Tongue (tissue), 2 donors: ENCODE data around the gene ABCD2. TPM values are rescaled to one million over a fixed set of nuclear protein-coding genes. Genes with fewer than 3 reads are reported as not detected.
"Not testable (repeated sequence)": the region's sequence is repeated elsewhere in the genome, so short reads cannot be mapped to it uniquely, and the experiment has no call there.

ENCODE experiments used
- DNase-seq: peaks from one replicate; pipeline ENCODE4 v3.0.0-alpha.2; 2015
- total RNA-seq: library from RNA; depleted of rRNA; stranded (reverse); fragments of >200 nt; gene quantifications from one replicate; pipeline ENCODE4 v1.2.3, GENCODE V29; 2014

The ABCD2 gene
- total RNA-seq, 1 donor from 2014 or later = 0.21 TPM

DNA sequence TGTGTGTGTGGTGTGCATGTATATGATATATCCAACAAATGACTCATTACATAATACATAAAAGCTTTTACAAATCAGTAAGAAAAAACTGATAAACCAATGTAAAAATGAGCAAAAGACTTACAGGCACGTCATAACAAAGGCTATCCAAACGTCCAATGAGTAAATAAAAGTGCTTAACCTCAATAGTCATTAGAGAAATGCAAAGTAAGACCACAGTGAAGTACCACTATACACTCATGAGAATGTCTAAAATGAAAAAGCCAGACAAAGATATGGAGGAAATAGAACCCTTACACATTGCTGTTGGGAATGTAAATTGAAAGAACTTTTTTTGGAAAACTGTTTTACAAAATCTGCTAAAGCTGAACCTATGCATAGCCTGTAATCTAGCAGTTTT is 7.8 kb downstream of the ABCD2 start:
- DNase-seq = no peak

DNA sequence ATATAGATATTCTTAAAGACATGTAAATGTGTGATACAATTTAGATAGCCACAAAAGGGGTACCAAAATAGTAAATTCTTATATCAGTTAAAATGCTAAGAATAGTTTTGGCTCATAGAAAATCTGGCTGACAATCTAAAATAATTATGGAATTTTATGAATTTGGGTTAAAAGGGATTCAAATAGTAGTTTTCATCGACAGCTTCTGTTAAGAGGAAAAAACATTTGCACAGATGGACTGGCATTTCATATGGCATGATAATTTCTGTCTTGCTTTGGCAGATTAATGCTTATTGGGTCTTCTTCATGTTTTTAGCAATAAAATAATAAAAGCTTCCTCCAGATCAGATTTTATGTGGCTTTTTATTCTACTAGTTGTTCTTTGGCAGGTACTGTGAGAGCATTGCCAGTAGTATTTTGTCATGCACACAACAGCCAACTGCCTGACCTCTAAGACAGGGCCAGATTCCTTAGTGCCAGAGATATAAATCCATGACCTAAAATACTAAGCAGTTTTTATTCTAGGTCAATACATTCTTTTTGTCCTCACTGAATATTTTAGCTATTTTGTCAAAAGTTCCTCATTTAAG is 9.1 kb downstream of the ABCD2 start:
- DNase-seq = no peak

DNA sequence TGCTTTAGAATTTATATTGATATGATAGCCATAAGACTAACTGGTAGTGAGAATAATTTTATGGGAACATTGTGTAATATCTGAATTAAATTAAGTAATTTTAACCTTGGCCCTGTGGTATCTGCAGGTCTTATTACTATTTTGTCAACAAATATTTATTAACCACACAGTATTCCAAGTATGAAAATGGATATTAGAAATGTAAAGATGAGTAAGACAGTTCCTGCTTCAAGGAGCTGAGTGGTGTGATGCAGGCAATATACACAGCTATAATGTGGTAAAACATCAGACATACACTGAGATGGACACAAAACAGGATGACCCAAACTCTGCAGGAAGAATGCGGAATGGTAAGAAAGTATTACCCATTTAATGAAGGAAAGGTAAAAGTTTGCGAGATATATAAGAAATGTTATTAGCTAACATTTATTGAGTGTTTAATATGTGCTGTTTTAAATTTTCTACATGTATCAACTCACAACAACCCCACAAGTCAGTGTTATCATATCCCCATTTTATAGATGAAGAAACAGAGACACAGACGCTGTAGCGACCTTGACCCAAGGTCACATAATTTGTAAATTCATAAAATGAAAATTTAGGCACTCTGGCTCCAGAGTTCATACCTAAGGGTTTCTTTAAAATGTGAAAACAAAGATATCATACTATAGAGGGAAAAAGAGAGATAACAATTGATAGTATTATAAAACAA is 12.7 kb downstream of the ABCD2 start:
- no peak for DNase-seq

DNA sequence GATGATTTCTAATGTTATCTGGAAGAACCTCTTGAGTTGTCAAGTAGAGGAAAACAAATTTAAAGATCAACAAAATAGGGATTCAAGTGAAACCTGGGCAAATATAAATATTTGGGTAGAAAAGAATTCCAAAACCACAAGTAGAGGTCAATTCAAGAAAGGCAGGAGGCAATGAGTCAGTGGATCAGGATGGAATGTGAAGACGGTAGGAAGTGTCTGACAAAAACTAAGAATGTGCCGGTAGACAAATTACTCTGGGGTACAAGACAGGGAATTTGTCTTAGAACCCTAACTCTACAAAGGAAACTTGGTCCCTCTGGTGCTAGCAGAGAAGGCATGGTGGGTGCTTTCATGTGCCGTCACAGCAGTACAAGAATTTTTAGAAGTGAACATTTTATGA is 13.6 kb downstream of the ABCD2 start:
- no peak for DNase-seq

DNA sequence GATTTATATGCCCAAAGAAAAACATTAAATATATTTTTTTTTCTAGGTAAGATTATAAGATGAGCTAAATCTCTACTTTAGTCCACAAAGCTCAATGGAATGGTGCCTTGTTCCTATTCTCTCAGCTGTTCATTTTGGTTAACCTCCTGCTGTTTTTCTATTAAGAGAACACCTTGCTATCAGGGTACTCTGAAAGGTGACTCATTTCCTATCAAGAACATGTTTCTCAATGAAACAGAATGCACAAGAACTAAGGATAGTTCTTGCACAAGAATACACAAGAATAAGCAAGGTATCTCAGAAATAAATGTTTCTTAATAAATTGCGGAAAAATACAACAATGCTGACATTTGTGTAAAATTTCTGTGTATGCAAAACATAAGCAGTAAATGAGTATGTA is 14.1 kb downstream of the ABCD2 start:
- DNase-seq = no peak

DNA sequence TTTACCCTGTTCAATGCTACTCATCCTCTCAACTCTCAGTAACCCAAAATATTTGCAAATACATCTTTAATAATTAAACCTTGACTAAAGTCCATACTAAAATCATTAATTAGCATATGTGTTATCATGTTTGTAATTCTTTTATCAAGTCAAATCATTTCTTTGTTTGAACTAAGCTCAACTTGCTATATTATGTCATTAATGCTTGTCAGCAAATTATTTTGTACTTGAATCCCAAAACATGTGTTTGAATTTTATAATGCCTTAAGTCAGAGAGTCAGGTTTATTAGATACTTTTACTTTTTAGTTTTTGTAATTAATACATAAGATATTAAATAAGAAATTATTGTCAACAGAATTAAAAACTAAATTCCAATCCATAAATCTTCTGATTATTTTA is 16.5 kb downstream of the ABCD2 start:
- no peak for DNase-seq

DNA sequence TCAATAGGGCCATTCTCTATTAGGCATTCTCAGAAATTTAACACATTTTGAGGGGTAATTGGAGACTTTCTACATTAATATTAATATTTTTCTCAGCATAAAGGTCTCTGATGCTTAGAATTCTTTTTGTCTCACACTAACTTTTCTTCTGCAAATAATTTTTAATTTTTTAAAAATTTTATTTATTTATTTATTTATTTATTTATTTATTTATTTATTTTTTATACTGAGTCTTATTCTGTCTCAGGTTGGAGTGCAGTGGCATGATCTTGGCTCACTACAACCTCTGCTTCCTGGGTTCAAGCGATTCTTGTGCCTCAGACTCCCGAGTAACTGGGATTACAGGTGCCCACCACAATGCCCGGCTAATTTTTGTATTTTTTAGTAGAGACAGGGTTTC is 17.7 kb downstream of the ABCD2 start:
- not testable (repeated sequence) for DNase-seq

DNA sequence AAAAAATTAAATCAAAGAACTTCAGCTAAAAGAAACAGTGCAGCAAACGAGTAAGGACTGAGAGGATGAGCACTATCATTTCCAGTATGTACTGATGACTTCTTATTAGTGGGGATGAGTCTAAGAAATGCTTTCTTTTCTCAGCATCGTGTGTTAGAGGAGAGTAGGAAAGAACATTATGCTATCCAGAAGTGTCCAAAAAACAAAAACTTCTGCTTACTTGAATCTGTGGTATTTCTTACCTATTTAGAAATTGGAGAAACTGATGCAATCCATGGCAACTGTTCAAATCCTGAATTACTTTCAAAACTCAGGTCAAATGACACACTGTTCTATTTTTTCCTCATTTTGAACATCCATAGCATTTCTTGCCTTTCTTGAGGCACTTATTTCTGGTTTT is 23.7 kb downstream of the ABCD2 start:
- DNase-seq = no peak

DNA sequence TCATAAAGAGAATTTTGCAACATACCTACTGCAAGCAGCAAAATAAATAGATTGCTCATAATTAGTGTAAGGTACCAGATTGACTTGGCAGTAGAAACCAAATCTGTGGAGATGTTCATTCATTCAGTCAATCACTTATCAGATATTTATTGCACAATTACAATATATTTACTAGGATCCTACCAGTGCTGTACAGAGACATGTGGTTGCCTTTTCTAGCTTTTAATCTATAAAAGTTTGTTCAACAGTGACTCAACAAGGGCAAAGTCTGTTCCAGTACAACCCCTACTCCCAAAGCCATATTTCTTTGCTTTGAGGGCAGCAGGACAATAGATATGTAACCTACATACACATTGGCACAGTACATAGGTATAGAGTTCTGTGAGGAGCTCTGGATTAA is 27.3 kb downstream of the ABCD2 start:
- no peak for DNase-seq

DNA sequence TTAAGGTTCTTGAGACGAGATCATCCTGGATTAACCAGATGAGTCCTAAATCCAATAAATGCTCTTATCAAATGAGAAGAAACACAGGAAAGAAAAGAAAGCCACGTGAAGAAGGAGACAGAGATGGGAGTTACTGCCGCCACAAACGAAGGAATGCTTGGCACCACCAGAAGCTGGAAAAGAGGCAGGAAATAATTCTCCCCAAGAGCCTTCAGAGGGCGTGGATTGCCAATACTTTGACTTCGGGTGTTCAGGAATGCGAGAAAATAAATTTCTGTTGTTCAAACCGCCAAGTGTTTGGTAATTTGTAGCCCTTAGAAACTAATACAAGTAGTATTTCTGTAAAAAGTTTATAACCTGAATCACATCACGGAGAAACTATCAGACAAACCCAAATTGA is 31.3 kb downstream of the ABCD2 start:
- no peak for DNase-seq

DNA sequence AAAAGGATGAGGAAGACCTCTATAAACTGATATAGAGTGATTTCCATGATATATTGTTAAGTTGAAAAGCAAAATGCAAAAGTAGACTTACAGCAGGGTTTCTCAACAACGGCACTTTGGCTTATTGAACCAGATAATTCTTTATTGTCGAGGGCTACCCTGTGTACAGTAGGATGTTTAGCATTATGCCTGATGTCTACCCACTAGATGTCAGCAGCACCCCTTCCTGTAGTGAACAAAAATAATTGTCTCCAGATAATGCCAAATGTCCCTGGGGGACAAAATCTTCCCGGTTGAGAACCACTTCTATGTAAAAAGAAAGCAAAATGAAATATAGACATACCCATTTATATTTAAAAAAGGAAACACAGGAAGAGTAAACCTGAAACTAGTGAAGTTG is 32.4 kb downstream of the ABCD2 start:
- DNase-seq = no peak

DNA sequence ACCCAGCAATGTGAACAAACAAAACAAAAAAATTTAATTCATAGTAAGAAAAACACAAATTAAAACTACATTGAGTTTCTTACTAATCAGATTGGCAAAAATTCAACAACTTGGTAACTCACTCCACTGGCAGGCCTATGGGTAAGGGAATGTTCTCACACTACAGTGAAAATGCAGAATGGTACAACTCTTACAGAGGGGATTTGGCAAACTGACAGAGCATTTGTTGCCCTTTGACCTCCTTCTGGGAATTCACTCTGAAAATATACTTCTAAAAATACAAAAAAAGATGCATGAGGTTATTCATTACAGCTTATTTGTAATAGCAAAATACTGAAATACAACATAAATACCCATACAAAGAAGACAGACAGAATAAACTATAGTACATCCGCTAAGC is 32.8 kb downstream of the ABCD2 start:
- DNase-seq = peak; percentile 6

DNA sequence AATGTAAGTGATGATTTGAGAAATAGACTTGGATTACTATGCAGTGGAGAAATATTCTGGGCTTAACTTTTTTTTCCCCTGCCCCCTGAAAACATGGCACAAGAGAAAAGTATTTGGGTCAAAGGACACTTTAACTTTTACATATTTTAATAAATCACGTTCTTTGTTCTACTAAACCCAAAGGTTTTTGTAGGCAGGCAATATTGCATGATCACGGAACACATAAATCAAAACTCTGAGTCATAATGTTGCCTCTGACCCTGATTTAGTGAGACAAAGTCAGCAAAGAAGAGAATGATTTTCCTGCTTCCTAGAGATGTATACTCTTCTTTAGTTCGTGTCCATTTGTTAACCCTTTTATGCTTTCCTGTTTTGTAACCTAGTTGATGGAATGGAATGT is 38.0 kb downstream of the ABCD2 start:
- no peak for DNase-seq

DNA sequence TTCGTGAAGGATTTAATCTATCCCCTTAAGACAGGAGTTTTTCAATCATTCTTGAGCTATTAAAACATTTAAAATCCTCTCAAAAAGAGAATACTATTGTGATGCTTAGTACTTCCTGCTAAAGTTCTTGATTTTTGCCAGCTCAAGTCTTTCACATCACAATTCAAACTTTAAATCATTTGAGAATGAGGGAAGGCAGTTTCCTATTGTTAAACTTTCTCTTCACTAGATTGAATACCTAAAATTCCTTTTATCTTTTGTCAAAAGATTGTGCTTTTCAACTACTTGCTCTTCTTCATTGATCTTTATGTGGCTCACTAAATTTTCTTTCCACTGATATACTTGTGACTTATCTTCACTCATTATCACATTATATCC is 44.1 kb downstream of the ABCD2 start:
- DNase-seq = no peak

DNA sequence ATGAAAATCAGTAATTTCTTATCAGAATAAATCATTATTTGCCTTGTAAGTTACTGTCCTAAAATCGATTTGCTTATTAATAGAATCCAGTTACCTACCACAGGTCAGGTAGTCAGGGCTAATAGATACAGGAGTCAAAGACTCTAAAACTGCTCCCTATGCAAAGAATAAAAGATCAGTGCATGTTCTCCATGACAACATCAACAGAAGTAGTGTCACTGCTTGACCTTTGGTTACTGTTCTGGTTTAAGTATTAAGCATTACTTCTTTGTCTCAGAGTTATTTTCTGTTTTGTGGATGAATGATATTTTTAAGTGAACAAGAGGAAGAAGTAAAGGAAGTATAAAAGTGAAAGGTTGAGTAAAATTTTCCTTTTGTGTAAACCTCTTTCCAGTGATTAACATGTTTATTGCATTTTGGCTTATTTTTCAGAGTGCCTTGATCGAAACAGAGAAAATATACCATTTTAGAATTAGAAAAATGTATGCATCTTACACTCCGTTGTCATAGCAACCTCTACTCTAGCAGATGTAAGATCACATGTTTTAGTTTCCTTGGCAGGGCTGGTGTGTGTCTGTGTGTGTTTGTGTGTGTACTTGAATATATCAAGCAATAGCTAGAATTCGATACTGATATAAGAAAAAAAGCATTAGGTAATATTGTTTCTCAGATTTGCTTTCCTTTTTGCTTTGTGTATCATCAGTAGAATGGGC is 44.7 kb downstream of the ABCD2 start:
- peak; percentile 25 for DNase-seq

DNA sequence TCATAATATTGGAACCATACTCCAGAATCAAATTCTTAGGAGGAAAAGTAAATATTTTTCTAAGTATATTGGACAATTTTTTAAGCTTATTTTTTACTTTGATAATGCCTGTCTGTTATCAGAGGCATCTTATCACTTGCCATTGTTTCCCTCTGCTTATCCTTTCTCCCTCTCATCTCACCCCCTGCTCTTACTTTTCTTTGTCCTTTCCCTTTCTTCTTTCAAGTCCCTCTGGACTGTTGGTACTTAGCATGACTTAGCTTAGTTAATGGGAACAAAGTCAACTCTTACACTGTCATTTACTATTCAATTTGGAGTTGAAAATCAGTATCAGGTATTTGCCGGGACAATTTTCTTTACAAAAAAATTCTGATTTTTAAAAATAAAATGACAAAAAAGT is 45.2 kb downstream of the ABCD2 start:
- no peak for DNase-seq

DNA sequence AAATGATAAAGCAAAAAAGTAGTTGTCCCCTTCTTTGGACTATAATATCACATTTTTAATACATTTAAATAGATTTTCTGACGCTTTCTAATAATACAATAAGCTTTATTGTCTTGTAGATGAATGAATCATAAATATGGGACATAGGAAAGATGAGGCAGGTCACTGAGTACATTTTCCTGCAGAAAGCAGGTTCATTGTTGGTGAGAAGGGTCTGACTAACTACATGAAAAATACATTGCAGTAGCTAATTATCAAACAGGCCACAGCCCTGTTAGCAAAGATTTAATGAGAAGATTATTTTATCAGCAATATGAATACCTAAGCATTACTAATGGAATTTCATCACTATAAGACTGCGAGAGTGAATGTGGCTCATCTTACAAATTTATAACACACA is 45.6 kb downstream of the ABCD2 start:
- no peak for DNase-seq

DNA sequence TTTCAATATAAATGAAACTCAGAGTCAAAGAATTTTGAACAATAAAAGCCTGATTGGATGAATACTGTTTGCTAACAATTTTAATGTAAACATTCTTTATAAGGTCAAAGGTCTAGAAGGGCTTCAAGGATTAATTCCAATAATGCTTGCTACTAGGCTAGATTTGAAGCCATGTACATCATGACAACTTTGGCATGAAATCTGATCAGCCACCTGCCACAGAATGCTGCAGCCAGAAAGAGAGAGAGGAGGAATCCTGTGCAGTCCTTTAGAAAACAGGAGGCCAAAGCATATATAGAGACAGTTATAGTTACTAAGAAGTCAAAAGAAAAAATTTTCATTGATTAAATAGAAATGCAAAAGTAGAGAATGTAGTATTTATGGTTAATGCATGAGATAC is 47.1 kb downstream of the ABCD2 start:
- DNase-seq = peak; percentile 20

DNA sequence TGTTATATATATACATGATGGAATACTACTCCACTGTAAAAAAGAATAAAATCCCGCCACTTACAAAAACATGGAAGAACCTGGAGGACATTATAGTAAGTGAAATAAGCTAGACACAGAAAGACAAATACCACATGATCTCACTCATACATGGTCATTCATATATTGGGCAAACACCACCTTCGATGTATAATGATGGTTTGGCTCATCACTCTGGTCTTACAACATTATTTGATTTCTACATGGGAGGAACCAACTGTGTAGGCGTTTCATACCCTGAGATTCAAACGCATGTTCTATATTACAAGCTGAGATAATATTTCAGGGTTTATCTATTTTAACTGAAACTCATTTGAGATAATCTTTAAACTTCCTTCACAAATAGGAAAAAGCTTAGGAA is 48.3 kb downstream of the ABCD2 start:
- DNase-seq = no peak

DNA sequence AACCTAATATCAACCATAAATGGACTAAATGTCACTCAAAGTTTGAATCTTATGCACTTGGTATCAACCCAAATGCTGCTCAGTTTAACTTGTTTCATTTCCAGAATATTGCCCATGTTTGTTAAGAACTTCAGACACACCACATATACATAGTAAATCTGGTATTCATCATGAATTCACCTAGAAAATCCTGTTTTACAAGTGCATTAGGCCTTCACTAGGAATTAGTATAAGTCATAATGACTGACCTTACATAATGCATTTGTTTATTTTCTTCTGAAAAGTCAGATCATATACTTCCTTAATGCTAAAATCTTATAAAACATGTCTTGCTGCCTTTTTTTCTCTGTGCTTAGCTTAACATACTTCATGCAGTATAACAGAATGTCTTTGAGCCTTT is 66.1 kb downstream of the ABCD2 start:
- DNase-seq = peak; percentile 10

DNA sequence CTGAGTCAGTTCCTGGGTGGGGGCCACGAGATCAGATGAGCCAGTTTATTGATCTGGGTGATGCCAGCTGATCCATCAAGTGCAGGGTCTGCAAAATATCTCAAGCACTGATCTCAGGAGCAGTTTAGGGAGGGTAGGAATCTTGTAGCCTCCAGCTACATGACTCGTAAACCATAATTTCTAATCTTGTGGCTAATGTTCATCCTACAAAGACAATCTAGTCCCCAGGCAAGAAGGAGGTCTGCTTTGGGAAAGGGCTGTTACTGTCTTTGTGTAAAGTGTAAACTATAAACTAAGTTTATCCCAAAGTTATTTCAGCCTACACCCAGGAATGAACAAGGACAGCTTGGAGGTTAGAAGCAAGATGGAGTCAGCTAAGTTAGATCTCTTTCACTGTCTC is 75.4 kb downstream of the ABCD2 start:
- DNase-seq = not testable (repeated sequence)

DNA sequence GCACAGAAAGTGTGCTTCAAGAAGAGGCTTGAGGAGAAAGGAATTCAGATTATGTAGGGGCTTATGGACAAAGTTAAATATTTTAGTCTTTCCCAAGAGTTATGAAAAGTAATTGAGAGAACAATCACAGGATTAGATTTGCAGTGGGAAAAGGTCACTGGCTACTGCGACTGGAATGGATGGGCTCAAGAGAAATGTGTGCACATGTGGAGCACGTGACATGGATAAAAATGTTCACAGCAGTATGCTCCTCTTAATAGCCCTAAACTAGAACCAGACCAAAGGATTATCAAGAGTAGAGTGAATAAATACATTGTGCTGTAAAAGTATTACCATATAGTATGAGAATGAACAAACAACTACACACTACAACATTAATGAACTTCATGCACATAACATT is 78.1 kb downstream of the ABCD2 start:
- no peak for DNase-seq

DNA sequence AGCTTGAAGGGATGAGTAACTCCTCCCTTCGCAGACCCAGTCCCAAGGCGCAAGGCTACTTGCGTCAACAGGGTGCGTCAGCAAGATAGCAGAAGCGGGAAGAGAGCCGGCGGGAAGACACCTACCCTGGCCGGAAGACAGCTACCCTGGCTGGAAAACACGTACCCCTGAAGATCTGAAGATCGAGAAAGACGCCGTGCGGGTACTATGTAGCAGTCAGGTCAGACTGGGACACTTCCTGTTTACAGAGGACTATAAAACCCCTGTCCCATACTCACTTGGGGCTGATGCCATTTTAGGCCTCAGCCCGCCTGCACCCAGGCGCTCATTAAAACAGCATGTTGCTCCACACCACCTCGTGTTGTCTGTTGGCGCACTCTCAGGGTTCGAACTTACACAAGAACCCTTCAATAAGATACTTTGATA is 80.9 kb downstream of the ABCD2 start:
- DNase-seq = no peak

DNA sequence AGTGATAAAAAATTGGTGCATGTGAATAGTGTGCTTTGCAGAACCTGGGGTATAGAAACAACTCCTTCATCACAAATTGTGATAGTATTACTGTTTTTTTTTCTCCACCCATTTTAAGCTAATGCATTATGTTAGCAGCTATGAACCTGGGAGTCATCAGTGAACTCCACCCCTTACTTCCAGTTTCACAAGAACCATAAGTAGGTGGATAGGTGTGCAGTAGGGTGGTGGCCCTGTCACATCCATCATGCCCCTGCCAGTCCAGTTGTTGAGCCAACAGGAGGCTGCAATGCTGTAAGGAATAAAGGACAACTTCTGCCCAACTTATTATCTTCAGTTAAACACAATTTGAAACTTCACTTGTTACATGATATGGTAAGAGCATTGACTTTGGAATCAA is 85.7 kb downstream of the ABCD2 start:
- DNase-seq = no peak
